Neural cell (in vitro differentiated cells): ENCODE data around the gene CCP110. TPM values are rescaled to one million over a fixed set of nuclear protein-coding genes. Genes with fewer than 3 reads are reported as not detected.

Experiments used
- H2AFZ ChIP-seq: fragments of 200-600, 300-800 bp; sonication (generic), shearing (Covaris generic); 2 replicates; pipeline ENCODE4 v1.6.0; 2014; ENCODE audit warnings: low read depth, mild to moderate bottlenecking, antibody characterized with exemption, low read length, moderate library complexity
- H3F3A ChIP-seq: fragments of 200-600 bp; shearing (Covaris generic); 2 replicates; pipeline ENCODE4 v1.6.1; 2016; ENCODE audit warnings: mild to moderate bottlenecking, moderate library complexity, mixed read lengths, antibody characterized with exemption, low read length; ENCODE audit not compliant: insufficient read depth, poor library complexity, severe bottlenecking
- H3K27ac ChIP-seq: fragments of 200-600, 300-800 bp; sonication (generic), shearing (Covaris generic); 2 replicates; pipeline ENCODE4 v1.5.1; 2014; ENCODE audit warnings: mild to moderate bottlenecking, low read length, moderate library complexity
- H3K27me3 ChIP-seq: fragments of 300-800, 200-600 bp; sonication (generic), shearing (Covaris generic); 2 replicates; pipeline ENCODE4 v1.6.0; 2014; ENCODE audit warnings: mild to moderate bottlenecking, low read depth, low read length, moderate library complexity; ENCODE audit not compliant: insufficient read depth
- H3K36me3 ChIP-seq: fragments of 300-800, 200-600 bp; sonication (generic), shearing (Covaris generic); 2 replicates; pipeline ENCODE4 v1.5.1; 2014; ENCODE audit warnings: mild to moderate bottlenecking, antibody characterized with exemption, low read length, moderate library complexity; ENCODE audit not compliant: insufficient read depth
- H3K4me2 ChIP-seq: fragments of 300-800, 200-600 bp; sonication (generic), shearing (Covaris generic); 2 replicates; pipeline ENCODE4 v1.6.0; 2014; ENCODE audit warnings: mild to moderate bottlenecking, low read length
- H3K4me3 ChIP-seq: fragments of 300-800, 200-600 bp; sonication (generic), shearing (Covaris generic); 2 replicates; pipeline ENCODE4 v1.5.1; 2014; ENCODE audit warnings: mild to moderate bottlenecking, low read length, moderate library complexity
- H3K79me2 ChIP-seq: fragments of 200-600 bp; shearing (Covaris generic); replicated peaks from 2 replicates; pipeline ENCODE4 v1.6.0; 2014; ENCODE audit warnings: mild to moderate bottlenecking, low read length, moderate library complexity; ENCODE audit not compliant: insufficient read depth
- H3K9ac ChIP-seq: fragments of 300-800, 200-600 bp; sonication (generic), shearing (Covaris generic); 2 replicates; pipeline ENCODE4 v1.6.1; 2016; ENCODE audit warnings: mild to moderate bottlenecking, low read length, mixed read lengths
- H3K9me2 ChIP-seq: fragments of 200-600 bp; shearing (Covaris generic); 2 replicates; pipeline ENCODE4 v1.6.1; 2016; ENCODE audit warnings: mild to moderate bottlenecking, low read length, mixed read lengths; ENCODE audit not compliant: insufficient read depth
- H3K9me3 ChIP-seq: fragments of 200-600, 300-800 bp; sonication (generic), shearing (Covaris generic); 2 replicates; pipeline ENCODE4 v1.6.1; 2016; ENCODE audit warnings: mild to moderate bottlenecking, mixed run types, low read length, moderate library complexity, mixed read lengths
- H4K20me1 ChIP-seq: fragments of 200-600 bp; shearing (Covaris generic); 2 replicates; pipeline ENCODE4 v1.6.1; 2016; ENCODE audit warnings: mild to moderate bottlenecking, mixed run types; ENCODE audit not compliant: insufficient read depth
- EP300 ChIP-seq: fragments of 450-650 bp; conservative IDR thresholded peaks from 2 replicates; pipeline ENCODE4 v1.6.1; 2014; ENCODE audit warnings: antibody characterized with exemption, mild to moderate bottlenecking, moderate library complexity; ENCODE audit not compliant: poor library complexity, severe bottlenecking
- EZH2 ChIP-seq: fragments of 200-600, 300-800 bp; shearing (Covaris generic), sonication (generic); IDR thresholded peaks from 2 replicates; pipeline ENCODE4 v1.6.1; 2014; ENCODE audit warnings: antibody characterized with exemption, low read length, borderline replicate concordance, mild to moderate bottlenecking; ENCODE audit not compliant: insufficient read depth, poor library complexity, severe bottlenecking
- MXI1 ChIP-seq: fragments of 450-650 bp; conservative IDR thresholded peaks from 2 replicates; pipeline ENCODE4 v1.6.1; 2014; ENCODE audit warnings: antibody characterized with exemption, mild to moderate bottlenecking; ENCODE audit not compliant: poor library complexity, severe bottlenecking
- POLR2AphosphoS5 ChIP-seq: IDR thresholded peaks from 2 replicates; pipeline ENCODE4 v1.6.1; 2012
- RAD21 ChIP-seq: fragments of 450-650 bp; conservative IDR thresholded peaks from 2 replicates; pipeline ENCODE4 v1.6.1; 2014; ENCODE audit warnings: antibody characterized with exemption, mild to moderate bottlenecking, moderate library complexity
- SMC3 ChIP-seq: fragments of 450-650 bp; conservative IDR thresholded peaks from 2 replicates; pipeline ENCODE4 v1.6.1; 2014; ENCODE audit warnings: antibody characterized with exemption, mild to moderate bottlenecking, moderate library complexity; ENCODE audit not compliant: poor library complexity
- TAF1 ChIP-seq: IDR thresholded peaks from 2 replicates; pipeline ENCODE4 v1.6.1; 2012; ENCODE audit warnings: low read depth
- polyA plus RNA-seq: library from polyadenylated mRNA; depleted of rRNA; stranded (reverse); fragments of >200 nt; gene quantifications from 2 replicates; pipeline ENCODE4 v1.2.3, GENCODE V29; 2014
- TF ChIP-seq, protein P1 (sequence below): fragments of 450-650 bp; IDR thresholded peaks from 2 replicates; pipeline ENCODE4 v1.5.1; 2014; ENCODE audit warnings: antibody characterized with exemption, mild to moderate bottlenecking, moderate library complexity; ENCODE audit not compliant: poor library complexity, severe bottlenecking
- TF ChIP-seq, protein P2 (sequence below): IDR thresholded peaks from 2 replicates; pipeline ENCODE4 v1.6.1; 2012; ENCODE audit warnings: borderline replicate concordance

CCP110 gene
- polyA plus RNA-seq, 1 donor from 2014 or later = 40.3 TPM

DNA sequence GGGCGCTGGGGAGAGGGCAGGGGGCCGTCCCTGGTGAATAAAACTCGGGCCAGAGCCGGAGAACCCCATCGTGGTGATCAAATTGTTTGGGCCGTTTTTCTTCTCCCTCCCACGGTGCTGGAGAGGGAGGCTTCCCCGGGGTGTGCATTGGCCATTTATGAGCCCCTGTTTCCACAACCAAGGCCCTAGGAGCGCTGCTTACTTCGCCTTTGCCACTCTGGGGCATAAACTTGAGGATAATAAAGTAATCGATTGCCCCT lies 544 bp downstream of the CCP110 start:
- TF ChIP-seq MXI1 (no peak), EZH2 (no peak), SMC3 (no peak), POLR2AphosphoS5 (no peak), TAF1 (no peak), RAD21 (no peak), EP300 (no peak)
- TF ChIP-seq, protein P1, sequence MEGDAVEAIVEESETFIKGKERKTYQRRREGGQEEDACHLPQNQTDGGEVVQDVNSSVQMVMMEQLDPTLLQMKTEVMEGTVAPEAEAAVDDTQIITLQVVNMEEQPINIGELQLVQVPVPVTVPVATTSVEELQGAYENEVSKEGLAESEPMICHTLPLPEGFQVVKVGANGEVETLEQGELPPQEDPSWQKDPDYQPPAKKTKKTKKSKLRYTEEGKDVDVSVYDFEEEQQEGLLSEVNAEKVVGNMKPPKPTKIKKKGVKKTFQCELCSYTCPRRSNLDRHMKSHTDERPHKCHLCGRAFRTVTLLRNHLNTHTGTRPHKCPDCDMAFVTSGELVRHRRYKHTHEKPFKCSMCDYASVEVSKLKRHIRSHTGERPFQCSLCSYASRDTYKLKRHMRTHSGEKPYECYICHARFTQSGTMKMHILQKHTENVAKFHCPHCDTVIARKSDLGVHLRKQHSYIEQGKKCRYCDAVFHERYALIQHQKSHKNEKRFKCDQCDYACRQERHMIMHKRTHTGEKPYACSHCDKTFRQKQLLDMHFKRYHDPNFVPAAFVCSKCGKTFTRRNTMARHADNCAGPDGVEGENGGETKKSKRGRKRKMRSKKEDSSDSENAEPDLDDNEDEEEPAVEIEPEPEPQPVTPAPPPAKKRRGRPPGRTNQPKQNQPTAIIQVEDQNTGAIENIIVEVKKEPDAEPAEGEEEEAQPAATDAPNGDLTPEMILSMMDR = no peak
- TF ChIP-seq, protein P2, sequence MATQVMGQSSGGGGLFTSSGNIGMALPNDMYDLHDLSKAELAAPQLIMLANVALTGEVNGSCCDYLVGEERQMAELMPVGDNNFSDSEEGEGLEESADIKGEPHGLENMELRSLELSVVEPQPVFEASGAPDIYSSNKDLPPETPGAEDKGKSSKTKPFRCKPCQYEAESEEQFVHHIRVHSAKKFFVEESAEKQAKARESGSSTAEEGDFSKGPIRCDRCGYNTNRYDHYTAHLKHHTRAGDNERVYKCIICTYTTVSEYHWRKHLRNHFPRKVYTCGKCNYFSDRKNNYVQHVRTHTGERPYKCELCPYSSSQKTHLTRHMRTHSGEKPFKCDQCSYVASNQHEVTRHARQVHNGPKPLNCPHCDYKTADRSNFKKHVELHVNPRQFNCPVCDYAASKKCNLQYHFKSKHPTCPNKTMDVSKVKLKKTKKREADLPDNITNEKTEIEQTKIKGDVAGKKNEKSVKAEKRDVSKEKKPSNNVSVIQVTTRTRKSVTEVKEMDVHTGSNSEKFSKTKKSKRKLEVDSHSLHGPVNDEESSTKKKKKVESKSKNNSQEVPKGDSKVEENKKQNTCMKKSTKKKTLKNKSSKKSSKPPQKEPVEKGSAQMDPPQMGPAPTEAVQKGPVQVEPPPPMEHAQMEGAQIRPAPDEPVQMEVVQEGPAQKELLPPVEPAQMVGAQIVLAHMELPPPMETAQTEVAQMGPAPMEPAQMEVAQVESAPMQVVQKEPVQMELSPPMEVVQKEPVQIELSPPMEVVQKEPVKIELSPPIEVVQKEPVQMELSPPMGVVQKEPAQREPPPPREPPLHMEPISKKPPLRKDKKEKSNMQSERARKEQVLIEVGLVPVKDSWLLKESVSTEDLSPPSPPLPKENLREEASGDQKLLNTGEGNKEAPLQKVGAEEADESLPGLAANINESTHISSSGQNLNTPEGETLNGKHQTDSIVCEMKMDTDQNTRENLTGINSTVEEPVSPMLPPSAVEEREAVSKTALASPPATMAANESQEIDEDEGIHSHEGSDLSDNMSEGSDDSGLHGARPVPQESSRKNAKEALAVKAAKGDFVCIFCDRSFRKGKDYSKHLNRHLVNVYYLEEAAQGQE = no peak
- no peaks in the 10 kb centered on the region for H3K9me2 ChIP-seq
- H3K79me2 ChIP-seq = peaks cover 40% of the 10 kb centered on the region
- H3K27me3 ChIP-seq = no peaks in the 10 kb centered on the region
- H4K20me1 ChIP-seq = no peaks in the 10 kb centered on the region
- H3K4me3 ChIP-seq = peak overlapping the region; percentile 86
- H3K36me3 ChIP-seq = peaks cover 4% of the 10 kb centered on the region
- peak overlapping the region; percentile 87 for H3K27ac ChIP-seq
- peak overlapping the region; percentile 87 for H3K4me2 ChIP-seq
- H3F3A ChIP-seq = peaks cover 6% of the 10 kb centered on the region
- peak overlapping the region; percentile 46 for H2AFZ ChIP-seq
- peak overlapping the region; percentile 90 for H3K9ac ChIP-seq
- H3K9me3 ChIP-seq = no peaks in the 10 kb centered on the region

DNA sequence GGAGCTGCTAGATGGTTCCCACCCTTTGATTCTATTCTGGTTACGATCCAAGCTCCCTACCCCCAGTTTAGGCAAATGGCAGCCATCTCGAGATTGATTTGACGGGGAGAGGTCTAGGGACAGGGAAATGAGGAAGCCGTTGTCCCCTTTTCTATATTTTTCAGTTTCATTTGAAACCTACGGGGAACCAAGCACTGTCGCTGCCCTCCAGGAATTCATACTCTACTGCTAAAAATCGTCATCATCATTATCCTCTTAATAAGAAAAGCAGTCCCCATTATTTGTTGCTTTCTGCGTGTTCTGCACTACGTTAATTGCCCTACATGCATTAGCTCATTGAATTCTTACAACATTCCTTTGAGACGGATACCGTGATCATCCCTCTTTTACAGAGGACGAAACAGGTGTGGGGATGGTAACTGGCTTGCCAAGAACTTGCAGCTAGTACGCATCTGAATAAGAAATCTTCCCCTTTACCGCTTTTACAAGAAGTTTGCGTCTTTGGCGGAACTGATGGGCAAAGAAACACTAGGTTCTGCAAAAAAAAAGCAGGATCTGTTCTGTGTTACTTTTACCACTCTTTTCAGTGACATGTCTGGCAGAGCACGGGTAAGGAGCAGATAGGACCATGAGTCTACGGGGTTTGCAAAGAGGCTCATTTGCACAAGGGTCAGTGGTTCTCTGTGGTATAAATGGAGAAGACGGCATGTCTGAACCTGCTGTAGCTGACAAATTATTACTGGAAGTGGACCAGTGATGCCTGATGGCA lies 1.1 kb downstream of the CCP110 start:
- Histone ChIP-seq H3K9me2 (no peaks in the 10 kb centered on the region), H2AFZ (peak overlapping the region; percentile 46), H3K79me2 (peaks cover 35% of the 10 kb centered on the region), H3K4me3 (peak overlapping the region; percentile 86), H3K27me3 (no peaks in the 10 kb centered on the region), H3K36me3 (peaks cover 4% of the 10 kb centered on the region), H4K20me1 (no peaks in the 10 kb centered on the region), H3K4me2 (peak overlapping the region; percentile 87), H3K9me3 (no peaks in the 10 kb centered on the region), H3F3A (peaks cover 6% of the 10 kb centered on the region), H3K9ac (peak overlapping the region; percentile 90), H3K27ac (peak overlapping the region; percentile 87)
- TF ChIP-seq RAD21 (no peak), TAF1 (no peak), POLR2AphosphoS5 (no peak), EP300 (no peak), EZH2 (no peak), SMC3 (no peak), MXI1 (no peak)
- TF ChIP-seq, protein P1 = no peak
- TF ChIP-seq, protein P2 = no peak
